Upper lobe of right lung (tissue), 1 donor: Measurements from ENCODE around the gene ANXA7. TPM values are rescaled to one million over a fixed set of nuclear protein-coding genes. Genes with fewer than 3 reads are reported as not detected.
A peak's percentile ranks its signal among the peaks of the same experiment; 100 is the strongest.

Experiments used
- ATAC-seq: fragments of 200-7000 bp; cut with Tn5 transposase; one replicate; pipeline ENCODE4 v1.9.1; 2020; ENCODE audit warnings: mild to moderate bottlenecking, moderate library complexity
- DNase-seq: peaks from one replicate; pipeline ENCODE4 v3.0.0-alpha.2; 2020
- H3K27ac ChIP-seq: fragments of 200-600 bp; one replicate; pipeline ENCODE4 v1.8.0; 2022
- H3K27me3 ChIP-seq: fragments of 200-600 bp; one replicate; pipeline ENCODE4 v1.8.0; 2022; ENCODE audit warnings: mild to moderate bottlenecking
- H3K36me3 ChIP-seq: fragments of 200-600 bp; one replicate; pipeline ENCODE4 v1.8.0; 2022
- H3K4me1 ChIP-seq: fragments of 200-600 bp; one replicate; pipeline ENCODE4 v1.8.0; 2022
- H3K4me3 ChIP-seq: fragments of 200-600 bp; one replicate; pipeline ENCODE4 v1.8.0; 2022; ENCODE audit warnings: mild to moderate bottlenecking
- H3K9me3 ChIP-seq: fragments of 200-600 bp; one replicate; pipeline ENCODE4 v1.8.0; 2022
- CTCF ChIP-seq: fragments of 200-600 bp; IDR thresholded peaks from one replicate; pipeline ENCODE4 v1.8.0; 2022; ENCODE audit warnings: antibody characterized with exemption
- intact Hi-C: fragments of 100-400 bp; cut with DNase I; formaldehyde crosslinking; loops from one replicate; pipeline ENCODE4 v1.11.0; 2022
- long read RNA-seq: library from polyadenylated mRNA; unstranded; transcript quantifications from one replicate; pipeline ENCODE4 v2.0.0, GENCODE V29; 2021
- total RNA-seq: library from RNA; stranded (reverse); fragmentation: NEBNext Ultra II Directional; extraction: Animal tissue kit (Norgen Biotek cat#: 25700); gene quantifications from one replicate; pipeline ENCODE4 v1.2.1, GENCODE V29; 2021
- donor health status: DM: no; HTN: yes; CAD: no; lungs with severe emphysema.

The ANXA7 gene
- 102 TPM for total RNA-seq
- long read RNA-seq, transcript ANXA7-202 (13 exons, 2,452 nt), result major isoform, 186 of 258 reads
- long read RNA-seq, partial matches to known transcripts, result 29 of 258 reads
- long read RNA-seq, other reads (novel, unspliced or antisense), result 43 of 258 reads

DNA sequence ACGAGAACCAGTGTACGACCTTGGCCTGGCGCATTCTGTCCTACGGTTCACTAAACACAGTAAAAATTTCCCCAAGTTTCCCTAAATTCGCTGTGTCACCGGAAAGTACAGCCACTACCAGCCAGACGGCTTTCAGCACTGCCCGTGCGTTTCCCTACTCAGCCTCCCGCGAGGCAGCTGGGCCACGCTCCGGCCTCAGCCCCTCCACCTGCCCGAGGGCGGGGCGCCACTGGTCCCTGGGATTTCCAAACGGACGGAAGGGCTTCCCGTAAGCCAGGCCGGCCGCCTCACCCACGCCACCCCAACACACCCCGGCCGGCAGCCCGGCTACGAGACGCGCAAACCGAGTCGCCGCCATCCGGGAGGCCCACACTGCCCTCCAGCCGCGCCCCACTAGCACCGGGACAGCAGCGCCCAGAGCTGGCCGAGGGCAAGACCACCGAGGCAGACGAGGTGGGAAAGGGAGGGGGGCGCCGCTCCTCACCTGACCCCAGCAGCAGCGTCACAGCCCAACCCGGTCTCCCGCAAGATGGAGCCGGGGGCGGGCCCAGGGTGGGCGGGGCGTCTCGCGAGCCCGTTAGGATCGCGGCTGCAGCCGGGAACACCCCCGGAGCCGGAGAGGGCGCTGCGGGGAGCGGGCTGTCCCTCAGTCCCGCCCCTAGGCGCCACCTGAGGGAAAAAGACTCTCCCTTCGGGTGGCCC is at the start of gene ANXA7:
Gene ANXA7 (minus strand): TSS at position 531 of the 702 bp plus-strand sequence. CDS start 13,202 bp downstream, outside the sequence.
- TF ChIP-seq CTCF, result peak; percentile 51
- Histone ChIP-seq H3K27me3 (no peaks in the 10 kb centered on the region), H3K27ac (peak within 1 kb of the TSS; percentile 96), H3K4me1 (peaks cover 19% of the 10 kb centered on the region), H3K36me3 (no peaks in the 10 kb centered on the region), H3K9me3 (no peaks in the 10 kb centered on the region), H3K4me3 (peak within 1 kb of the TSS; percentile 90)
- DNase-seq, result peak; percentile 98
- intact Hi-C loops, result no loop called here
- peak; percentile 99 for ATAC-seq

DNA sequence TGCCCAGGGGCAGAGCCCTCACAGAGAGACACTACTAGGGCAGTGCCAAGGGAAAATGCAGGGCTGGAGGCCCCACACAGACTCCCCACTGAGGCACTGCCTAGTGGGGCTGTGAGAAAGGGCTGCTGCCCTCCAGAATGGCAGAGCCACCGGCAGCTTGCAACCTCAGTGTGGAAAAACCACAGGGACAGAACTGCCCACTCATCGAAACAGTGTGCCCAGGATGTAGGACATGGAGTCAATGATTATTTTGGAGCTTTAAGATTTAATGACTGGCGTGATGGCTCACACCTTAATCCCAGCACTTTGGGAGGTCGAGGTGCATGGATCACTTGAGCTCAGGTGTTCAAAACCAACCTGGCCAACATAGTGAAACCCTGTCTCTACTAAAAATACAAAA is 47.0 kb upstream of the ANXA7 start:
- ATAC-seq, result no peak
- Histone ChIP-seq H3K4me1 (no peaks in the 10 kb centered on the region), H3K9me3 (no peaks in the 10 kb centered on the region), H3K27ac (no peak overlapping the region), H3K4me3 (no peak overlapping the region), H3K27me3 (no peaks in the 10 kb centered on the region), H3K36me3 (peaks cover 48% of the 10 kb centered on the region)
- no peak for DNase-seq
- no peak for TF ChIP-seq CTCF
- intact Hi-C loops, result no loop called here

DNA sequence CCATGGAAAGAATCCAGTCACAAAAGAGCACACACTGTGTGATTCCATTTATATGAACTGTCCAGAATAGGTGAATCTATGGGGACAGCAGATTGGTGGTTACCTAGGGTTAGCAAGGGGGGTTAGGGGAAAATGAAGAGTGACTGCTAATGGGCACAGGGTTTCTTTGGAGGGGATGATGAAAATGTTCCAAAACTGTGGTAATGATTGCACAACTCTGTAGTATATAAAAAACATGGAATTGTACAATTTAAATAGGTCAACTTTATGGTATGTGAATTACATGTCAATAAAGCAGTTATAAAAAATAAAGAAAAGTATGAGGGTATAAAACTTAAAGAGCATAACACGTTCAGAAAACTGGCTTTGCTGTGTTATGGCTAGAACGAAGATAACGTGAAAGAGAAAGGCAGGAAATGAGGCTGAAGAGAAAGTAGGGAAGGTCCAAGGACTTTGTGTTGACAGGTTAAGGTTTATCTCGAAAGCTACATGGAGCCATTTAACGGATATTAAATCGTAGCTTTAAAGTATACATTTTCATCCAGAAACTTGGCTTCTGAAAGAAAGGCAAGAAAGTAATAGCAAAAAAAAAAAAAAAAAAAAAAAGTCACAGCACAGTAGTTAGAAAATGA is 45.9 kb upstream of the ANXA7 start:
- no peaks in the 10 kb centered on the region for H3K9me3 ChIP-seq
- intact Hi-C loops, result no loop called here
- no peak for TF ChIP-seq CTCF
- peaks cover 42% of the 10 kb centered on the region for H3K36me3 ChIP-seq
- H3K27ac ChIP-seq, result no peak overlapping the region
- no peak overlapping the region for H3K4me3 ChIP-seq
- no peaks in the 10 kb centered on the region for H3K27me3 ChIP-seq
- no peak for ATAC-seq
- H3K4me1 ChIP-seq, result no peaks in the 10 kb centered on the region
- DNase-seq, result no peak

GRCh38 chr10:73456187-73456890 is 42.5 kb upstream of the ANXA7 start:
- no peaks in the 10 kb centered on the region for H3K4me1 ChIP-seq
- H3K27me3 ChIP-seq, result no peaks in the 10 kb centered on the region
- DNase-seq (no peak), ATAC-seq (no peak)
- no peak for TF ChIP-seq CTCF
- no peak overlapping the region for H3K27ac ChIP-seq
- intact Hi-C loops, result no loop called here
- peaks cover 51% of the 10 kb centered on the region for H3K36me3 ChIP-seq
- no peaks in the 10 kb centered on the region for H3K9me3 ChIP-seq
- H3K4me3 ChIP-seq, result no peak overlapping the region

DNA sequence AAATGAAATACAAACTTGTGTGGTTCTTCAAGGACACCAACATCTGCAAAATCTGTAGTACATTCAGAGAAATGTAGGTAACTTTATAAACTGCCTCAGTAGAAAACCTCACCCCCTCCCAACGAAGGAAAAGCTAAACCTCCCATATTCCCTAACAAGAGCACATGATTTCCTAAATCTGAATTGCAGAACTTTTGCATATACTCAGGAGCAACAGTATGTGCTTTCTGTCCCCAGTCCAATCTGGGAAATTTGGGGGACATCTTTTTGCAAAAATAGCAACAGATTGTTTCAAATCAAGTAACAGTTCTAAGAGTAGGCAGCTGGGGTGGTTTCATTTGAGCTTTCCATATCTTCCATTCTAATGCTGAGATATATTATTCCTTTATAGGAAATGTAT is 35.3 kb upstream of the ANXA7 start:
- TF ChIP-seq CTCF, result no peak
- DNase-seq (no peak), ATAC-seq (no peak)
- intact Hi-C loops, result no loop called here
- no peaks in the 10 kb centered on the region for H3K9me3 ChIP-seq
- H3K36me3 ChIP-seq, result peaks cover 40% of the 10 kb centered on the region
- H3K4me3 ChIP-seq, result no peak overlapping the region
- H3K27ac ChIP-seq, result no peak overlapping the region
- H3K27me3 ChIP-seq, result no peaks in the 10 kb centered on the region
- no peaks in the 10 kb centered on the region for H3K4me1 ChIP-seq
